GM20431 (cell line): ENCODE results near the gene RALY.

Source experiments
- in situ Hi-C: fragments of 300-500 bp; cut with MseI, MboI; formaldehyde crosslinking; loops from one replicate; pipeline ENCODE4 v1.15.0; 2020; ENCODE audit warnings: low sequenced_read_pairs; ENCODE audit not compliant: unreplicated experiment

Gene RALY

GRCh38 chr20:33985280-33985679, 8.4 kb upstream of the RALY start:
- in situ Hi-C loops, result no loop called here

GRCh38 chr20:33985830-33986229, 7.9 kb upstream of the RALY start:
- in situ Hi-C loops, result no loop called here

GRCh38 chr20:33986560-33987216, 7.0 kb upstream of the RALY start:
- in situ Hi-C loops, result no loop called here

GRCh38 chr20:33990075-33990474, 3.6 kb upstream of the RALY start:
- in situ Hi-C loops, result no loop called here

GRCh38 chr20:33991502-33991901, 2.2 kb upstream of the RALY start:
- in situ Hi-C loops, result no loop called here

GRCh38 chr20:33992145-33992922, 1.4 kb upstream of the RALY start:
- in situ Hi-C loops, result no loop called here

GRCh38 chr20:33992923-33993575, 662 bp upstream of the RALY start:
- in situ Hi-C loops, result no loop called here

GRCh38 chr20:33994222-33994913, 657 bp downstream of the RALY start:
- in situ Hi-C loops, result no loop called here

GRCh38 chr20:33995053-33995831, 1.5 kb downstream of the RALY start:
- in situ Hi-C loops, result no loop called here

- in situ Hi-C loops, result no loop called here
Measured at GRCh38 chr20:33999025-33999649, 5.4 kb downstream of the RALY start.

- in situ Hi-C loops, result no loop called here
Measured at GRCh38 chr20:34001378-34001777, 7.7 kb downstream of the RALY start.

GRCh38 chr20:34004227-34004626, 10.5 kb downstream of the RALY start:
- in situ Hi-C loops, result no loop called here

- in situ Hi-C loops, result no loop called here
Measured at GRCh38 chr20:34004790-34005457, 11.2 kb downstream of the RALY start.

GRCh38 chr20:34006619-34007018, 12.9 kb downstream of the RALY start:
- in situ Hi-C loops, result no loop called here

- in situ Hi-C loops, result no loop called here
Measured at GRCh38 chr20:34008477-34008876, 14.8 kb downstream of the RALY start.

- in situ Hi-C loops, result no loop called here
Measured at GRCh38 chr20:34010405-34010931, 16.8 kb downstream of the RALY start.

GRCh38 chr20:34011275-34011674, 17.6 kb downstream of the RALY start:
- in situ Hi-C loops, result no loop called here

- in situ Hi-C loops, result no loop called here
Measured at GRCh38 chr20:34012330-34012729, 18.6 kb downstream of the RALY start.

- in situ Hi-C loops, result no loop called here
Measured at GRCh38 chr20:34012735-34013134, 19.0 kb downstream of the RALY start.
